Thyroid gland (tissue), 4 donors: ENCODE results near the gene ITGA8. TPM values are rescaled to one million over a fixed set of nuclear protein-coding genes. Genes with fewer than 3 reads are reported as not detected.

Source experiments
- DNase-seq, 2 donors: peaks; one replicate each; pipeline ENCODE4 v3.0.0-alpha.2; 2019
- H3K27ac ChIP-seq, 3 donors: fragments of 200-600 bp; sonication (generic); 1 replicate in 2 of 3; 2 replicates in 1 of 3; pipeline ENCODE4 v1.5.1; 2016 to 2019; ENCODE audit warnings: mild to moderate bottlenecking in 1 of 3, moderate library complexity in 1 of 3
- H3K27me3 ChIP-seq: fragments of 200-600 bp; sonication (generic); one replicate; pipeline ENCODE4 v1.5.1; 2019
- H3K36me3 ChIP-seq, 2 donors: fragments of 200-600 bp; sonication (generic); one replicate each; pipeline ENCODE4 v1.5.1; 2016 to 2019
- H3K4me1 ChIP-seq, 2 donors: fragments of 200-600 bp; sonication (generic); one replicate each; pipeline ENCODE4 v1.5.1; 2017 to 2019
- H3K4me3 ChIP-seq, 3 donors: fragments of 200-600 bp; sonication (generic); replicated peaks in 1 of 3; 1 replicate in 2 of 3; 2 replicates in 1 of 3; pipeline ENCODE4 v1.5.1; 2016; ENCODE audit warnings: mild to moderate bottlenecking in 1 of 3
- H3K9me3 ChIP-seq: fragments of 200-600 bp; sonication (generic); one replicate; pipeline ENCODE4 v1.5.1; 2017
- POLR2A ChIP-seq, 2 donors: fragments of 450-650 bp; IDR thresholded peaks; one replicate each; pipeline ENCODE4 v1.6.1; 2017; ENCODE audit warnings: antibody characterized with exemption in 2 of 2, mild to moderate bottlenecking in 2 of 2, moderate library complexity in 1 of 2
- WGBS, 2 donors: methylation state at CpG; one replicate each; pipeline ENCODE4 v1.1.5; 2017; 5-methylcytosine and 5-hydroxymethylcytosine counted together
- intact Hi-C: fragments of 100-400 bp; cut with DNase I; formaldehyde crosslinking; loops from one replicate; pipeline ENCODE4 v1.15.1; 2023
- total RNA-seq, 4 donors: library from RNA; depleted of rRNA; stranded (reverse); fragments of >200 nt; gene quantifications; one replicate each; pipeline ENCODE4 v1.2.3, GENCODE V29; 2016
- TF ChIP-seq, protein P1 (sequence below), 6 experiments: fragments of 200-600 bp in 3 of 6; fragments of 450-650 bp in 3 of 6; sonication (generic) in 3 of 6; IDR thresholded peaks; one replicate each; pipeline ENCODE4 v1.5.1; 2016 to 2019; ENCODE audit warnings: antibody characterized with exemption in 6 of 6, mild to moderate bottlenecking in 2 of 6, inconsistent platforms in 1 of 6, moderate library complexity in 1 of 6

ITGA8 gene
- total RNA-seq, 4 donors from 2014 or later = 4.6 to 14.8 (median 4.9) TPM

- Histone ChIP-seq H3K27me3 (no peaks in the 10 kb centered on the region), H3K27ac (no peak overlapping the region), H3K4me1 (no peaks in the 10 kb centered on the region), H3K9me3 (no peaks in the 10 kb centered on the region), H3K4me3 (no peak overlapping the region), H3K36me3 (no peaks in the 10 kb centered on the region)
- 31 to 35% methylated on average over 16 of the region's 16 CpGs for WGBS, 2 donors
- DNase-seq = no peak
- intact Hi-C loops = no loop called here
- no peak for TF ChIP-seq POLR2A (IDR thresholded peaks at IDR 0.05)
Measured at GRCh38 chr10:15472431-15473395, 247.0 kb downstream of the ITGA8 start.

- Histone ChIP-seq H3K36me3 (no peaks in the 10 kb centered on the region), H3K4me3 (no peak overlapping the region), H3K27ac (no peak overlapping the region), H3K9me3 (no peaks in the 10 kb centered on the region), H3K4me1 (no peaks in the 10 kb centered on the region), H3K27me3 (no peaks in the 10 kb centered on the region)
- WGBS, 2 donors = 35 to 37% methylated on average over 6 of the region's 6 CpGs
- TF ChIP-seq POLR2A (IDR thresholded peaks at IDR 0.05) = no peak
- TF ChIP-seq, protein P1, sequence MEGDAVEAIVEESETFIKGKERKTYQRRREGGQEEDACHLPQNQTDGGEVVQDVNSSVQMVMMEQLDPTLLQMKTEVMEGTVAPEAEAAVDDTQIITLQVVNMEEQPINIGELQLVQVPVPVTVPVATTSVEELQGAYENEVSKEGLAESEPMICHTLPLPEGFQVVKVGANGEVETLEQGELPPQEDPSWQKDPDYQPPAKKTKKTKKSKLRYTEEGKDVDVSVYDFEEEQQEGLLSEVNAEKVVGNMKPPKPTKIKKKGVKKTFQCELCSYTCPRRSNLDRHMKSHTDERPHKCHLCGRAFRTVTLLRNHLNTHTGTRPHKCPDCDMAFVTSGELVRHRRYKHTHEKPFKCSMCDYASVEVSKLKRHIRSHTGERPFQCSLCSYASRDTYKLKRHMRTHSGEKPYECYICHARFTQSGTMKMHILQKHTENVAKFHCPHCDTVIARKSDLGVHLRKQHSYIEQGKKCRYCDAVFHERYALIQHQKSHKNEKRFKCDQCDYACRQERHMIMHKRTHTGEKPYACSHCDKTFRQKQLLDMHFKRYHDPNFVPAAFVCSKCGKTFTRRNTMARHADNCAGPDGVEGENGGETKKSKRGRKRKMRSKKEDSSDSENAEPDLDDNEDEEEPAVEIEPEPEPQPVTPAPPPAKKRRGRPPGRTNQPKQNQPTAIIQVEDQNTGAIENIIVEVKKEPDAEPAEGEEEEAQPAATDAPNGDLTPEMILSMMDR (IDR thresholded peaks at IDR 0.05) = no peak
- intact Hi-C loops = no loop called here
- no peak for DNase-seq
Measured at GRCh38 chr10:15472008-15472407, 247.7 kb downstream of the ITGA8 start.

GRCh38 chr10:15469111-15469510 is 250.6 kb downstream of the ITGA8 start:
- DNase-seq = no peak
- H3K36me3 ChIP-seq = no peaks in the 10 kb centered on the region
- intact Hi-C loops = no loop called here
- no peaks in the 10 kb centered on the region for H3K27me3 ChIP-seq
- H3K4me3 ChIP-seq = no peak overlapping the region
- no peak overlapping the region for H3K27ac ChIP-seq
- TF ChIP-seq, protein P1 (IDR thresholded peaks at IDR 0.05) = no peak
- TF ChIP-seq POLR2A (IDR thresholded peaks at IDR 0.05) = no peak
- WGBS, 2 donors = 86 to 90% methylated on average over 5 of the region's 5 CpGs
- H3K4me1 ChIP-seq = no peaks in the 10 kb centered on the region
- no peaks in the 10 kb centered on the region for H3K9me3 ChIP-seq

GRCh38 chr10:15464381-15464780 is 255.3 kb downstream of the ITGA8 start:
- TF ChIP-seq, protein P1 (IDR thresholded peaks at IDR 0.05) = no peak
- no peak for TF ChIP-seq POLR2A (IDR thresholded peaks at IDR 0.05)
- intact Hi-C loops = no loop called here
- H3K36me3 ChIP-seq = no peaks in the 10 kb centered on the region
- H3K9me3 ChIP-seq = no peaks in the 10 kb centered on the region
- no peaks in the 10 kb centered on the region for H3K27me3 ChIP-seq
- 69 to 87% methylated on average over 3 of the region's 3 CpGs for WGBS, 2 donors
- H3K4me1 ChIP-seq = no peaks in the 10 kb centered on the region
- no peak for DNase-seq
- no peak overlapping the region for H3K27ac ChIP-seq
- H3K4me3 ChIP-seq = no peak overlapping the region

Other genes starting within 250 kb of the ITGA8 start
- gene MINDY3, start 140.6 kb upstream of the ITGA8 start, total RNA-seq = 10 to 100 TPM; 32.8 to 44.2 (median 38.2) TPM